GM21786 (cell line): ENCODE measurements around the gene MAN2A1.
A peak's percentile ranks its signal among the peaks of the same experiment; 100 is the strongest.

Experiments
- ATAC-seq: cut with Tn5 transposase; IDR thresholded peaks from one replicate; pipeline ENCODE4 v1.9.1; 2021; ENCODE audit not compliant: unreplicated experiment

Gene MAN2A1

DNA sequence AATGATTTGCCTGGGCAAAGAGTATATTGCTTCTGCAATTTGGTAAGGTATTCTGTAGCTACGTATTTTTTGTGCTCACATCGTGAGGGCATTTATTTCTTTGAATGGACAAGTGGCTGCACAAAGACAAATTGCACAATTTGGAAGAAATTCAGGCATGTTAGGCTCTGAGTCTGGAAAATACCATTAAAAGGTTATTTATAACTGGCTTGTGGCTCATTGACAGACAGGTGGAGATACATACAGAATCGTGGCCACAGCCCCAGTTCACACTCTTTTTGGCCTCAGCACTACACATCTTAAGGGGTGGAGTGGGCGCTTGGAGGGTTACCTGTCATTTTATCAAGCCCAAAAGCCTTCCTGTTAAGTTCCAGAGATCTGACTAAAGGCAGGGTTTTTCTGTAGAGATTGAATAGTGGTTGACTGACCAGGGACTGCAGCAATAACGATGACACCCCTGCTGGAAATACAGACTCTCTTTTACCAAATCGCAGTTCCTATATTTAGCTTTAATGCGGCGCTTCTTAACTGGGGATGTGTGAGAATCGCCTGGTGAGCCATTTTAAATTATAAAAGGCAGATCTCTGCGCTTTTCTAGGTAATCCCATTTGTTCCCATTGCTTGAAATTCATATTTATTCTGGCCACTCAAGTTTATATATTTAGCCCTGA lies 14.7 kb downstream of the MAN2A1 start:
- no peak for ATAC-seq

DNA sequence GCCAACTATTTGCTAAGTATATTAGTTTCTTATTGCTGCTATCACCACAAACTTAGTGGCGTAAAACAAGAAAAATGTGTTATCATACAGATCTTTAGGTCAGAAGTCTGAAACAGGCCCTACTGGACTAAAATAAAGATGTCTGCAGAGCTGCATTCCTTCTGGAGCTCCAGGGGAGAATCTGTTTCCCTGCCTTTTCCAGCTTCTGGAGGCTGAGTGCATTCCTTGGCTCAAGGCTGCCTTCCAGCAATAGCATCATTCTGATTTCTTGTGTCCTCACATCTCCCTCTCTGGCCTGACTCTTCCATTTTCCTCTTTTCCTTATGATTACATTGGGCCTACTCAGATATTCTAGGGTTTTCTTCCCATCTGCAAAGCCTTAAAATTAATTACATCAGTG lies 15.9 kb downstream of the MAN2A1 start:
- ATAC-seq, result no peak

DNA sequence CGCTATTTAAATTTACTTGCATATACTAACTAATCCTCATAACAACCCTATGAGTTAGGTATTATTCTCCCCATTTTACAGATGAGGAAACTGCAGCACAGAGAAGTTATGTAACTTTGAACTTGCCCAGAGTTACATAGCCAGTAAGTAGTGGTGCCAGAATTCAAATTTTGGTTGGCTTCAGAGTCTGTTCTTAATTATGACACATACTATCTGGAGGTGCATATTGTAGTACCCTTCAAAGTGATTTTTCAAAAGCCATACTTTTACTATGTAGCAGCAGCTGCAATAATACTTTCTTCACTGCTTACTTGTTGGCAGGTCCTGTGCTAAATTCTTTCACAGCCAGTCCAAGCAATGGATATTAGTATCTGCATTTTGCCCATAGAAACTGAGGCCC lies 16.4 kb downstream of the MAN2A1 start:
- no peak for ATAC-seq

DNA sequence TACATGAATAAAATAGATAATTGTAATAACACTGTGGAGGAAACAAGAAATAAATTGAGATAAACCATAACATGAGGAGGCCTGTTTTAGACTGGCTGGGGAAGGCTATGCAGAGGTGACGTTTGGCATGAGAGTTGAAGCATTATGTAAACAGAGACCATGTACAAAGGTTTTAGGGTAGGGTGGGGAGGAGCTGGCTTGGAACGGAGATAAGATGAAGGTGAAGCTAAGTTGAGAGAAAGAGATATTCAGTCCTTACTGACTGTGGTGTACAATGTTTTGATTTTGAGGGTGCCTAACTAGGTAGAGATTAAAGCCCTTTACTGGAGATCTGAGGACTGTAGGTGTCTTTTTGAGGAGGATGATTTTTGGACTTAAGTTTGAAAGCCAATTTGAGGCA lies 17.8 kb downstream of the MAN2A1 start:
- no peak for ATAC-seq

DNA sequence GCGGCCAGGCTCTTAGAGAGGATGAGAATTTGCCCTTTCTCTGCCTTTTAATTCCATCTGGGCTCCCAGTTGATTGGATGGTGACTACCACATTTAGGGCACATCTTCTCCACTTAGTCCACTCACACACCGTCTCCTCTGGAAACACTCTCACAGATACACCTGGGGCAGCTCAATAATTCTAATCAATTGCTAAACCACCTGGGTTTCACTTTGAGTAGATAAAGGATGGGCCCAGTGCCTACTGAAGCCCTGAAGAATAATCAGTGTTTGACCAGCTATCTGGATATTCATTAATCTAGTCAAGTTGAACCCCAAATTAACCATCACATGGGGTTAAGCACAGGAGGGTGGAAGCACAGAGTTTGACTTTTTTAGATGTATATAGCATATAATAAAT lies 19.1 kb downstream of the MAN2A1 start:
- no peak for ATAC-seq

DNA sequence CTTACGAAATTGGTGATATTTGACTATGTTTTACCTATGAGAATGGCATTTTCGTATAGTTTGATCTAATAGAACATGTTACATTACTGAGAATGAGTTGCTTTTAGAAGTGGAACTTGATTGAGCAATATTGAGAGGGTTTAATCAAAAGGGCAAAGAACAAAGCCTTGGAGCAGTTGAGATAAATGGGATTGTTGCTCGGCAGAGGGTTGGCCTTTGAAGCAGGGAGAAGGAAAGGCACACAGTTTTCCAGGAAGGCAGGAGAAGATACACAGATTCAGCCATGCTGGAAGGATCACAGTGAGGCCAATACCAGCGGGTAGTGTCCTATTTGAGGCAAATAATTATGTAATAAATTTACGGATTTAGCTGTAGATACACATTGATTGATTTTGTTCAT lies 19.5 kb downstream of the MAN2A1 start:
- ATAC-seq, result no peak

DNA sequence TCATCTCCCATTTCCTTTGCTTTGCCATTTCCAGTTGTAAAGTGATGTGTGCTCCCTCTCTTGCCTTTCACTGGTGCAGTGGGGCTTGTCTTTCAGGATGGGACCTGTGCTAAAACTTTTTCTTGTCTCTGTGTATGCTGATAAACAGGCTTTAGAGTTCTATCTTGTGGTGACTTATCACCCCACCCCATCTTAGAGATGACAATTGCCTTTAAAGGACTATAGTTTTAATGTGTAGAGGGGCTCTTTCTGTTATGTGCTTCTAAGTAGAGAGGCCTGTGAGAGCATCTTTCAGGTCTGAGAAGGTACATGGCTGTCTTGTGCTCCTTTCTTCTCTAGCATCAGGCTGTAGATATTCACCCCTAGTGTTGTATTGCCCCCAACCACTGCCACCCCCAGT lies 21.9 kb downstream of the MAN2A1 start:
- no peak for ATAC-seq

DNA sequence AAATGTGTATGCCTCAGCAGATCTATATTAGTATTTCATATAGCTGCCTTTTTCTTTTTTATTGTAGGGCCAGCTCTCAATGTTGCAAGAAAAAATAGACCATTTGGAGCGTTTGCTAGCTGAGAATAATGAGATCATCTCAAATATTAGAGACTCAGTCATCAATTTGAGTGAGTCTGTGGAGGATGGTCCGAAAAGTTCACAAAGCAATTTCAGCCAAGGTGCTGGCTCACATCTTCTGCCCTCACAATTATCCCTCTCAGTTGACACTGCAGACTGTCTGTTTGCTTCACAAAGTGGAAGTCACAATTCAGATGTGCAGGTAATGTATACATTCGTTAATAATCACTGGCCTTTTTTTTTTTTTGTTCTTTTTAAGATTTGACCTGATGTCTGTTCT lies 23.7 kb downstream of the MAN2A1 start:
- ATAC-seq, result no peak

DNA sequence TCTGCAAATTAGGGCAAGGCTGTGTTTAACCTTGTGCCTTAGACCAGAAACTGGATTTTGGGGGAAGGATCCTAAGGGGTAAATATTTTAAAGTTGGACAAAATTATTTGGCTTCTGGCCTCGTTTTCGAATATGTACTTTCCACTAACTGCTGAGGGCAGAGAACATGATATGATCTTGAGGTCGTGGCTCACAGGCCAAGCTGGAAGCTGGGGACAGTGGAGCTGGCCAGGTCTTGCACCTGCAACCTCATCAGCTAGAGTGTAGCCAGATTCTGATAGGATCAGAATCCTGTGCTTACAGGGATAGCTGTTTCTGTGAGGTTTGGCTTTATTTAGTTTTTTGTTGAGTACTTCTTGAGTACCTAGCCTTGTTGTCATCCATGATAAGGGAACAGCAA lies 24.9 kb downstream of the MAN2A1 start:
- no peak for ATAC-seq

DNA sequence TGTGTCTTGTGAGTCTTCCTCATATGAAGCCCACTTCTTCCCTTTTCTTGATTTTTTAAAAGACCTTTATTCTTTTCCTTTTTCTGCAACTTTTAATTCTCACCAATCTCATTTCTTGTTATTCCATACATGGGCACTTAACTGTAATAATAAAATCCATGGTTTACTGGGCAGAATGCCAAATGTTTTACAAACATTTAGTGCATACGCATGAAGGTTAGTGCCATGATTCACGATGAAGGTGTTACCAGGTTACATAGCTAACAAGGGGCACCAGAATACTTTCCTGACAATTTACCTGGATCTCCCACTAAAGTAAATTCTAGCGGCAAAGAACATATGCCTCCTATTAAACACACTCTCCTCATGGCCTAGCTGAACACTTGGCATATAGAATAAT lies 28.5 kb downstream of the MAN2A1 start:
- no peak for ATAC-seq

DNA sequence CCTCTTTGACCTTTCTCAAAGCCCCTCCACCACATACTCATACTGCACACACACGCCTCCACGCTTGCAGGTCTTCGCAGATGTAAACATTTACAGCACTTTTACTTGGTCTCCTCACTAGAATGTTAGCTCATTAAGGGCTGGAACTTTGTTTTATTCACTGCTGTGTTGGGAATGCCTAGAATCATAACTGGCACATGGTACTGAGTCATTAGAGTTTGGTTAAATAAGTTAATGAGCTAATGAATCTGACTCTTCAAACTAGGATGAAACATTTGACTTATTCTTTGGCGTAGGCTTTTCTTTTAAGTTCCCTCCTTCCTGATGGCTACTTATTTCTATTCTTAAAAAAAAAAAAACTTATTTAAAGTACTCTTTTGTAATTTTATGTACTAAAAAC lies 28.9 kb downstream of the MAN2A1 start:
- ATAC-seq, result no peak

DNA sequence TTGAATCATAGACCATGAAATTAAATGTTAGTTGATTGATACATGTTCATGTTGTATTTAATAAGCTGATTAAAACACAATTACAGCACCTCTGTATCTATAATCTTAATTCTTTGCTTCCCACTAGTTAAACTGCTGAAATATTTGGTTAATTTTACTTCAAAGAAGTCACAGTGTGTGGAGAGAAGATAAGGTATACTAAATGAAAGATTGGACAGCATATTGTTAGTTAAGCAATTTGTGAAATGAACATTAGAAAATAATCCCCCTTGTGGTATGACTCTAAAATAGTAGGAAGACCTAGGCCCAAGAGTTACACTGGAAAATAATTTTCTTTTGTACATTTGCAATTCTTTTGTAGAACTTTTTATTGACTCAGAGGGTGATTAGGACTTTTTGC lies 30.3 kb downstream of the MAN2A1 start:
- no peak for ATAC-seq

DNA sequence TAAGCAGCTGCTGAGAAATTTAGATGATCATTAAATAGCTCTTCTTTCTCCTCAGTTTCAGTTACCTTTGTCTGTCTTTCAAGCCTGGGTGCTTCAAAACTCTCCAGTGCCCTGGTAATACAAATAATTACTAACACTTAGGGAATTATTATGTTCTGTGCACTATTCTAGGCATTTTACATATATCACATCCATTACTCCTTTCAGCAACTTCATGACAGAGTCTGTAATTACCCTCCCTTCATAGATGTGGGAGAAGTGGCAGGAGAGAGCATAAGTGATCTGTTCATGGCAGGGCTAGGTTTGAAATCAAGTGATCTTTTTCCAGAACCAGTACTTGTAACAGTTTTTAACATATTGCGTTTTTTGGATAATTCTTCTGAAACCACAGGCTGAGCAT lies 32.0 kb downstream of the MAN2A1 start:
- no peak for ATAC-seq

DNA sequence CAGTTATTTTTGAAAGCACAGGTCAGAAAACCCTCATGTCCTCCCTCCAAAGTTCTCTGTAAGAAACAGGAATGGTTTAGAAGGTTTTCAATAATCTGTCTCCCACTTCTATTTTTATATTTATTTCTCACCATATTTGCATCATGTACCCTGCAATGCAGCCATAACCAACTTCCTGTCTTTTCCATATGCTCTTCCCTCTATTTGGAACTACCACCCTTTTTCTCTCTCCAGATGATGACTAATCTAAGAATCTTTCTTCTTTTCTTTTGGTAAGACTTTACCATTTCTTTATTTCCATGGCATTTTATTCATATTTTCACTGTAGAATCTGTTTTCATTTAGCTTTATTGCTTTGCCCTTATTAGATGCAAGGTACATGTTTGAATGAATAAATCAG lies 33.9 kb downstream of the MAN2A1 start:
- ATAC-seq, result no peak

DNA sequence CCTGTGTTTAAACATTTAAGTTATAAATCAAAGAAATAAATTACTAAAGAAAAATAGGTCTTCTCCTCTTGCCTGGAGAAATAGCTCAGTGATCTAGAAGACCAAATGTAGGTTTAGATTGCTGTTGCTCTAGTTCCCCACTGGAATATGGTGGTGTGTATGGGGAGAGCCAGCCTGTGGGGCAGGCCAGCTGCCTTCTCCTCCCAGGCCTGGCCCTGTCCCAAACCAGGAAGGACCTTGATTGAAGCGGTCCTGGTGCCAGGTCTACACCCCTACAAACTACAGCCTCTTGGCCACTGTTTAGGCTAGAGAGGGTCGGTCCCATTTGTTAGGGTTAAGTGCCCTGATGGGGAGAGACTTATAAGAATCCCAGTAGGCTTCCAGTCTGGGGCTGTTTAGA lies 35.4 kb downstream of the MAN2A1 start:
- ATAC-seq, result no peak

DNA sequence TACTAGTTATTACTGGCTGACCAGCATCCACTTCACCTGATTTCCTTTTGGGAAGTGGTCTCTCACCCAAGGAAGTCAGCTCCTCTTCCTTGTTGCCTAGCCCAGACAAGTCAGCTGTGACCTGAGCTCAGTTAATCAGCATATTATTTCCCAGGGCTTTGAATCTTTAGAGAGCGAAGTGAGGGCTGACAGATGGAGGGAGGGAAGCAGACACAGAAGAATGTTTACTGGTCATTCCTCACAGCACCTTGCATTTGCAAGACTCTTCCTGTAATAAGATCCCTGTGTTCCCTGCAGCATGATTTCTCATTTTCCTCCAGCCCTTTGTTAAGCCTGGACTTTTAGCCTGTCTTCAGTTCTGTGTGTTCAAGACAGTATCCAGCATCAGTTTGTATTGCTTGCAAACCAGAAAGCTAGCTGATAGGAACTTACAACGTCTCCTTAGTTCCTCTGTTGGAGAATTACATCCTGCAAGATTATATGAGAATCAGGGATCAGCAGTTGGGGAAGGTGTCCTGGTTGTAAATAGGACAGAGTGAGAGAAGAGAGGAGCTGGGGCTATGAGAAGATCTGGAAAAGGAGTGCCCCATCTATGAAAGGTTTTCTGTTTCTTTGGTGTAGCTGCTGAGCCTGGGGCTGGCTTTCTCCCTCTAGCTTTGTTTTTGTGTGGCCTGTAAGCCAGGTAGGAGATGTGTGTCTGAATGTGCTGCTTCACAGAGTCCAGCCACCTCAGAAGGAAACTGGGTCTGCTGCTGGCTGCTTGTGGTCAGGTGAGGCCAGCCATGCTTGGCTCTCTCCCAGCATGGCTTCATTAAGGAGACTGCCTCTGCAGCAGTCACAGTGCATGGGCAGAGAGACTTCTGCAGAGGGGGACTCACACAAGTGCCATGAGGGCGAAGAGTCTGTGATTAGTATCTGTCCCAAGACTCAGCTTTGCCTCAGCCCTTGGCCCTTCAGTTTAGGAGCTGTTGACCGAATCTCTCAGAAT lies 50.3 kb downstream of the MAN2A1 start:
- peak; percentile 90 for ATAC-seq

DNA sequence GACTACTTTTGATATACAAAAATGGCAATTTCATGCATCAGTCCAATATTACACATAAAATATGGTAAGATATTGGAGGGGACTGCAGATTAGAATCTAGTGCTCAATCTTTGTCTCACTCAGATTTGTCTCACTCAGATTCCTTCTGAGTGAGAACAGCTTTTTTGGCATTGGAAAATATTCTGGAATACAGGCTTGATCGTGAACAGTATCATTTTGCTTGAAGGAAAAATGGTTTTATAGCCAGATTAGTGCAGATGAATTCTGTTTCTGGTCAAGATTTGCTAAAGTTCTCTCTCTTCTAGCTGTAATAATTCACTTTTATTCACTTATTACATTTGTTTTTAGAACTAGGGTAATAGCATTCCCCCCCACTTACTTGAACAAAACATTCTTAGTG lies 51.2 kb downstream of the MAN2A1 start:
- ATAC-seq, result no peak

DNA sequence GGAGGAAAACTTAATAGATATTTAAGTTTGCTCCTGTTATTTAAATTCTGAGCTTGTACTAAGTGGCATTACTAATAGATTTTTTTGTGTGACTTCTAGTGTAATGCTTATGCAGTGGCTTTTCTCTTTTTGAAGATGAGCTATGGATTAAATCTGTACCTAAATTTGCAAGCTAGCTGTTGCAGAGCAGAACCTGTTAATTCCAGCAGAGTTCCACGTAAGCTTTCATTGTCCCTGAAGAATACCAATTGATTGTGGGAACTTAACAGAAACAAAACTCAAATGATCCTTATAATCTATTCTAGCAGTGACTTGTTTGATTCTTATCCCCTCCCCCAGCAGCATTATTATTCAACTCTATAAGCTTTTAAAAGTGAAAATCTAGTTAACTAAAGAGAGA lies 51.7 kb downstream of the MAN2A1 start:
- no peak for ATAC-seq

DNA sequence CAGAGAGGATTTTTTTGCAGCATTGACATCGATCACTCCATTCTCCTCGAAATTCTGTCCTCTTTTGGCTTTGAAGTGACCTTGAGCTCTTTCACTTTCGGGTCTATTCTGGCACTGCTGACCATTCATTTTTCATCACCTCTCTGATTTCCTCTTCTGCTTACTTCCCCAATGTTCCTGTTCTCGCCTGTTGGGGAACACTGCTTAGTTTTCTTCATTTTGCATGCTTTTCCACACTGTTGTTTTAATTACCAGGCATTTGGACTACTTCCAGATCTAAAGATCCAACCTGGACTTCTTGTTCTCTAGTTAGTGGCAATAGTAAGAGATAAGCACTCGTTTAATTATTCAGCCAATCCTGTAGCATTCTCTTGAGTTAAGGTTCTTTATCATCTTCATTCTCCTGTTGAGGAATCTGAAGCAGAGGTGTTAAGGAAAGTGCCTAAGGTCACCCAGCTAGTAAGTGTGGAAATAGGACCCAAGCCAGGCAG lies 53.4 kb downstream of the MAN2A1 start:
- ATAC-seq, result no peak

DNA sequence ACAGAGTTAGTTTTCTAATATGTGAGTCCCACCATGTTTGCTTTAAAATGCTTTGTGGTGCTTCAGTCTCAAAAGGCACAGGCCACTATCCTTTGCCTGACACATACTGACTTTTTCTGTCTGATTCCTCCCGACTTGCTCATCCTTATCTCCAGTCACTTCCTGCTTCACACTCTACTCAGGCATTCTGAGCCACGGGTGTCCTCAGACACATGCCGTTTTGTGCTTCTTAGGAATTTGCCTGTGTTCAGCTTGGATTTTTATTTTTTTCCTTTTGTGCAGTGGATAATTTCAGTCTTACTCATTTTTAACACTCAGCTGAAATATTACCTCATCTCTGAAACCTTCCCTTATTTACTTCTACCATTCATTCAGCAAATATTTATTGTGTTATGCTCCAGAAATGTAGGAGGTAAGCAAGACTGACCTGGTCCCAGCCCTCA lies 54.1 kb downstream of the MAN2A1 start:
- no peak for ATAC-seq

DNA sequence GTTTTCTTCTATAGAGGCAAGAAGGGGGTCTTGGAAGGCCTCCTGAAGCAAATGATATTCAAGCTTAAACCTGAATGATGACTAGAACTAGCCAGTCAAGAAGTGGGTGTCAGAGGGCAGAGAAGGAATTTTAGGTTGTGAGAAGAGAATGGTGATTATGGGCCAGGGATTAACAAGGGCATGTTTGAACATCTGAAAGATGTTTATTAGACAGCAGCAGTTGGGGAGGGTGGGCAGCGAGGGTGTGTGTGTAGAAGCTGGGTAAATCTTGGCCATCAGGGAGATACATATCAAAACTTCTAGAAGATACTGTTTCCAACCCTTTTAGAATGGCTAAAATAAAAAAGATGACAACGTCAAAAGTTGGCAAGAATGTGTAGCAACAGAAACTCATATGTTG lies 54.5 kb downstream of the MAN2A1 start:
- ATAC-seq, result no peak

DNA sequence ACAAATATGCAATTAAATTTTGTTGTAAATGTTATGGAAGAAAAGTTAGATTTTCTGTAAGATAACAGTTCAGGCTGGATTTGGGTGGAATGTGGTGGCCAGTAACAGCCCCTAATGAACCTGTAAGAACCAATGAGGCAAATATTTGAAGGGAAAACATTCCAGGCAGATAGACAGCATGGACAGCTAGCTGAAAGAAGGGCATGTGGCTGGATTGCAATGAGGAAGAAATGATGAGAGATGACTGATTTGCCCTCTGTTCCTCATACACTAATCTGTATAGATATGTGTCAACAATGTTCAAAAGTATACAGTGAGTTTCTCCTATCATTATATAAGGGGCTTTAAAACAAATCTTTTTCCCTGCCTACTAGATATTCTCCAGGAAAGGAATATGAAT lies 58.8 kb downstream of the MAN2A1 start:
- no peak for ATAC-seq
